ENCODE measurements around the gene NDUFS8.

NDUFS8 gene

GRCh38 chr11:68003846-68004550 is 26.5 kb upstream of the NDUFS8 start, which contains the start of gene UNC93B1:
TSS of gene UNC93B1 (minus strand) at chr11:68004097. CDS start at chr11:68004043, 54 bp downstream.
- peak; percentile 82 for DNase-seq

GRCh38 chr11:68004551-68005335 is 25.7 kb upstream of the NDUFS8 start:
- DNase-seq: no peak

GRCh38 chr11:68006606-68007166 is 23.8 kb upstream of the NDUFS8 start:
- no peak for DNase-seq

- DNase-seq: no peak
These were observed 22.7 kb upstream of the NDUFS8 start for GRCh38 chr11:68007498-68008380.

- no peak for DNase-seq
These were observed 21.8 kb upstream of the NDUFS8 start for GRCh38 chr11:68008381-68009337.

GRCh38 chr11:68009391-68010089 is 20.9 kb upstream of the NDUFS8 start:
- no peak for DNase-seq

- DNase-seq: no peak
These were observed 20.1 kb upstream of the NDUFS8 start, which contains the start of gene ALDH3B1 for GRCh38 chr11:68010090-68011041. TSS of gene ALDH3B1 (plus strand) at chr11:68010327. CDS start at chr11:68015298, 4,971 bp downstream.

- no peak for DNase-seq
These were observed 19.2 kb upstream of the NDUFS8 start for GRCh38 chr11:68011051-68011943.

- no peak for DNase-seq
These were observed 18.2 kb upstream of the NDUFS8 start for GRCh38 chr11:68012044-68012842.

- no peak for DNase-seq
These were observed 17.5 kb upstream of the NDUFS8 start for GRCh38 chr11:68012843-68013610.

- no peak for DNase-seq
These were observed 16.8 kb upstream of the NDUFS8 start for GRCh38 chr11:68013611-68014156.

- no peak for DNase-seq
These were observed 16.1 kb upstream of the NDUFS8 start for GRCh38 chr11:68014157-68014946.

- DNase-seq: no peak
These were observed 15.5 kb upstream of the NDUFS8 start for GRCh38 chr11:68014947-68015447.

- DNase-seq: no peak
These were observed 15.0 kb upstream of the NDUFS8 start for GRCh38 chr11:68015467-68015866.

GRCh38 chr11:68016161-68016903 is 14.1 kb upstream of the NDUFS8 start:
- no peak for DNase-seq

All from activated naive CD4-positive, alpha-beta T cell treated with anti-CD3 and anti-CD28 coated beads, Interleukin-2, amount 50 U/mL, for 16 hours (primary cell).